ENCODE results near the gene FAM193B.

- TF ChIP-seq SUZ12 (IDR thresholded peaks at IDR 0.05; ENCODE audit: extremely low read depth, insufficient read depth, insufficient read length) (no peak), YY1 (IDR thresholded peaks at IDR 0.05; ENCODE audit: insufficient read depth, insufficient read length) (no peak)
These were observed 46.2 kb upstream of the FAM193B start for GRCh38 chr5:177600508-177601018.

All from NT2/D1 (cell line).